Fibroblast of lung (primary cell): ENCODE data around the gene ABCB8. TPM values are rescaled to one million over a fixed set of nuclear protein-coding genes. Genes with fewer than 3 reads are reported as not detected.

Source experiments
- DNase-seq, 2 donors: peaks; one replicate each; pipeline versions ENCODE4 v3.0.0 to v3.0.0-alpha.2; 2010; ENCODE audit warnings: low read depth in 2 of 2
- H2AFZ ChIP-seq: 2 replicates; pipeline ENCODE4 v1.5.1; 2012; ENCODE audit warnings: low read length, control low read depth, inconsistent platforms
- H3K27ac ChIP-seq: 2 replicates; pipeline ENCODE4 v1.5.1; 2011; ENCODE audit warnings: low read length, control low read depth; ENCODE audit not compliant: insufficient read depth
- H3K27me3 ChIP-seq: 2 replicates; pipeline ENCODE4 v1.5.1; 2011; ENCODE audit warnings: mild to moderate bottlenecking, low read length; ENCODE audit not compliant: control insufficient read depth, insufficient read depth
- H3K36me3 ChIP-seq: 2 replicates; pipeline ENCODE4 v1.5.1; 2011; ENCODE audit warnings: low read length; ENCODE audit not compliant: control insufficient read depth, insufficient read depth
- H3K4me1 ChIP-seq: 2 replicates; pipeline ENCODE4 v1.5.1; 2011; ENCODE audit warnings: low read length; ENCODE audit not compliant: control insufficient read depth, insufficient read depth; ENCODE audit errors: extremely low read depth
- H3K4me2 ChIP-seq: 2 replicates; pipeline ENCODE4 v1.5.1; 2011; ENCODE audit warnings: low read length, control low read depth; ENCODE audit not compliant: insufficient read depth; ENCODE audit errors: extremely low read depth
- H3K4me3 ChIP-seq, 4 experiments: fragments of 200-600 bp in 1 of 4; sonication (generic) in 1 of 4; replicated peaks in 1 of 4; 2 replicates each; pipeline ENCODE4 v1.5.1; 2011 to 2016; ENCODE audit warnings: low read length in 4 of 4, low read depth in 3 of 4, mild to moderate bottlenecking in 3 of 4, control low read depth in 2 of 4, inconsistent platforms in 1 of 4, mixed read lengths in 1 of 4; ENCODE audit not compliant: insufficient read depth in 1 of 4; ENCODE audit errors: control extremely low read depth in 1 of 4
- H3K79me2 ChIP-seq: 2 replicates; pipeline ENCODE4 v1.5.1; 2012; ENCODE audit warnings: mild to moderate bottlenecking, low read length, inconsistent platforms; ENCODE audit not compliant: control insufficient read depth, insufficient read depth
- H3K9ac ChIP-seq: 2 replicates; pipeline ENCODE4 v1.5.1; 2011; ENCODE audit warnings: mild to moderate bottlenecking, low read length, control low read depth; ENCODE audit not compliant: insufficient read depth
- H3K9me3 ChIP-seq: 2 replicates; pipeline ENCODE4 v1.5.1; 2012; ENCODE audit warnings: low read depth, low read length; ENCODE audit not compliant: control insufficient read depth, insufficient read depth
- H4K20me1 ChIP-seq: 2 replicates; pipeline ENCODE4 v1.5.1; 2011; ENCODE audit warnings: low read length; ENCODE audit not compliant: control insufficient read depth, insufficient read depth; ENCODE audit errors: extremely low read depth
- EZH2 ChIP-seq: IDR thresholded peaks from 2 replicates; pipeline ENCODE4 v1.5.1; 2012; ENCODE audit warnings: low read length, control low read depth, mild to moderate bottlenecking; ENCODE audit errors: missing control alignments
- polyA plus RNA-seq, 2 donors: library from polyadenylated mRNA; depleted of rRNA in 1 of 2; stranded (reverse) in 1 of 2; unstranded in 1 of 2; fragments of >200 nt; gene quantifications; 2 replicates each; pipeline ENCODE4 v1.2.1, GENCODE V29; 2011 to 2012; ENCODE audit warnings: missing spikeins in 1 of 2
- total RNA-seq: library from RNA; depleted of rRNA; stranded (reverse); fragments of >200 nt; gene quantifications from 2 replicates; pipeline ENCODE4 v1.2.1, GENCODE V29; 2014
- TF ChIP-seq, protein P1 (sequence below), 2 donors: IDR thresholded peaks in 1 of 2; conservative IDR thresholded peaks in 1 of 2; 1 replicate in 1 of 2; 2 replicates in 1 of 2; pipeline ENCODE4 v1.5.1; 2011 to 2012; ENCODE audit warnings: low read length in 2 of 2, control low read depth in 1 of 2, inconsistent platforms in 1 of 2, low read depth in 1 of 2, mild to moderate bottlenecking in 1 of 2

ABCB8 gene
- total and polyA plus RNA-seq, 2 donors (not counting 1 experiment from before 2014, with no cell fraction given) = 12.1 to 20.0 TPM

DNA sequence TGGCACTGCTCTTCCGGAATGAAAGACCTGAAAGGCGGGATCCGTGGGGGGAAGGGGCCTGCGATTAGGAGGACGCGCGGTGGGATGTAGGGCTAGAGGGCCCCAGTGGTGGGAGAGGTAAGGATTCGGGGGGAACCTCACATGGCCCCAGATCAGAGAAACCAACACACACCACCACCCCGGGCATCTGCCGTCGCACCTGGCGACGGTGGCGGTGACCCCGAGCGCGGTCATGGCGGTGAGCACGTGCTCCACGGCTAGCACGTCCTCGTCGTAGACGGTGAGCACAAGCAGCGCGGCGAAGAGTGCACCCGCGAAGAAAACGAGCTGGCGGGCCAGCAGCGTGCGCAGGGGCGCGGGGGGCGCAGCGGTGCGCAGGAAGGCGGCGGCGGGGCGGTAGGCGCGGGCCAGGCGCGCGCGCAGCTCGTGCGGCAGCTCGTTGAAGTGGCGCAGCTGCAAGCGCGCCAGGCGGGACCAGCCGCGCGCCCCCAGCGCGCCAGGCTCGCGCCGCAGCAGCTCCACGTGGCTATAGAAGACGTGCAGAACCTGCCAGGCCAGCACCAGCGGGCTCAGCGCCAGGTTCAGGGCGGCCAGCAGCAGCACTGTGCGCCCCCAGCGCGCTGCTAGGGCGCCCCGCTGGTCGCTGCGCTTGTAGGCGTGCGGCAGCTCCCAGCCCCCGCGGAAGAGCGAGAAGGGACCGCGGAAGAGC is 9.7 kb upstream of the ABCB8 start:
- Histone ChIP-seq H3K4me1 (peaks cover 4% of the 10 kb centered on the region), H3K4me2 (peak overlapping the region; percentile 40), H3K36me3 (no peaks in the 10 kb centered on the region), H3K27me3 (peaks cover 36% of the 10 kb centered on the region), H3K4me3 (peak overlapping the region in 1 of 4 experiments; percentile 14), H3K27ac (no peak overlapping the region), H3K9me3 (no peaks in the 10 kb centered on the region), H2AFZ (no peak overlapping the region), H4K20me1 (no peaks in the 10 kb centered on the region), H3K9ac (peak overlapping the region; percentile 37), H3K79me2 (no peaks in the 10 kb centered on the region)
- DNase-seq = peak in 1 of 2 donors; percentile 38
- TF ChIP-seq, protein P1, sequence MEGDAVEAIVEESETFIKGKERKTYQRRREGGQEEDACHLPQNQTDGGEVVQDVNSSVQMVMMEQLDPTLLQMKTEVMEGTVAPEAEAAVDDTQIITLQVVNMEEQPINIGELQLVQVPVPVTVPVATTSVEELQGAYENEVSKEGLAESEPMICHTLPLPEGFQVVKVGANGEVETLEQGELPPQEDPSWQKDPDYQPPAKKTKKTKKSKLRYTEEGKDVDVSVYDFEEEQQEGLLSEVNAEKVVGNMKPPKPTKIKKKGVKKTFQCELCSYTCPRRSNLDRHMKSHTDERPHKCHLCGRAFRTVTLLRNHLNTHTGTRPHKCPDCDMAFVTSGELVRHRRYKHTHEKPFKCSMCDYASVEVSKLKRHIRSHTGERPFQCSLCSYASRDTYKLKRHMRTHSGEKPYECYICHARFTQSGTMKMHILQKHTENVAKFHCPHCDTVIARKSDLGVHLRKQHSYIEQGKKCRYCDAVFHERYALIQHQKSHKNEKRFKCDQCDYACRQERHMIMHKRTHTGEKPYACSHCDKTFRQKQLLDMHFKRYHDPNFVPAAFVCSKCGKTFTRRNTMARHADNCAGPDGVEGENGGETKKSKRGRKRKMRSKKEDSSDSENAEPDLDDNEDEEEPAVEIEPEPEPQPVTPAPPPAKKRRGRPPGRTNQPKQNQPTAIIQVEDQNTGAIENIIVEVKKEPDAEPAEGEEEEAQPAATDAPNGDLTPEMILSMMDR (conservative IDR thresholded peaks at IDR 0.05 in 1 of 2, IDR thresholded peaks at IDR 0.05 in 1 of 2; ENCODE audit: low read depth in 1 of 2, low read length in 2 of 2) = no peak
- TF ChIP-seq EZH2 = peak; percentile 88

DNA sequence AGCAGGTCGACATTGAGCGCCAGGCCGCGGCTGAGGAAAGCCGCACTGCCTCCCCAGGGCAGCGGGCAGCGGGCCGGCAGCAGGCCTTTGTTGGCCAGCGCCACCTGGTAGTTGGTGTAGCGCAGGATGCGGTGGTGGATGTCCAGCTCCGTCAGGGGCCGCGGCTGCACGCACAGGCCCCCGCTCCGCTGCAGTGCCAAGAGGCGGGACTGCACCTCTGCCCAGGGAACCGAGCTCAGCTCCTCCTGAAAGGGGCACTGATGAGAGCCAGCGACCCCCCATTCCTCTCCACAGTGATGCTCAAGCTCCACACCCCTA is 9.2 kb upstream of the ABCB8 start:
- Histone ChIP-seq H3K27ac (no peak overlapping the region), H3K4me2 (no peak overlapping the region), H3K4me1 (peaks cover 4% of the 10 kb centered on the region), H3K79me2 (no peaks in the 10 kb centered on the region), H2AFZ (no peak overlapping the region), H3K27me3 (peaks cover 36% of the 10 kb centered on the region), H4K20me1 (no peaks in the 10 kb centered on the region), H3K9ac (no peak overlapping the region), H3K4me3 (no peak overlapping the region), H3K36me3 (no peaks in the 10 kb centered on the region), H3K9me3 (no peaks in the 10 kb centered on the region)
- DNase-seq = no peak
- TF ChIP-seq, protein P1 (conservative IDR thresholded peaks at IDR 0.05 in 1 of 2, IDR thresholded peaks at IDR 0.05 in 1 of 2; ENCODE audit: low read depth in 1 of 2, low read length in 2 of 2) = no peak
- TF ChIP-seq EZH2 = peak; percentile 29

DNA sequence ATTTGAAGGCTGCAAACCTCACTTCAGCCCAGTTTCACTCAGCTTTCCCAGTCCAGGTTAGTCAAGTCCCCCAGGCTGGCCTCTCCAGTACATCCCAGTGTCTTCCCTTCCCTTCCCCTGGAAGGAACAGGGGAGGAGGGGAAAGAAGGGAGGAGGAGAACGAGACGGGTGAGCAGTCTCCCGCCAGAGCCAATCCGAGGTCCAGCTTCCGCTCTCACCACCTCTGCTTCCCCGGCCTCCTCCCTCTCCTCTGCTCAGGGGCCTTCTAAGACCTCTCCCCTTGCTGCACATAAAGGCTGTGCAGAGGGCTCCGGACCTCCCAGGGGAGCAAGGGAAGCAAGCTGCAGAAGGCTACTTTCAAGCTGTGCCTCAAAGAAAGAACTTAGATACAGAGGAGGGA is 8.0 kb upstream of the ABCB8 start:
- Histone ChIP-seq H3K4me3 (no peak overlapping the region), H2AFZ (no peak overlapping the region), H4K20me1 (no peaks in the 10 kb centered on the region), H3K9ac (no peak overlapping the region), H3K4me1 (peaks cover 4% of the 10 kb centered on the region), H3K27me3 (peaks cover 39% of the 10 kb centered on the region), H3K36me3 (no peaks in the 10 kb centered on the region), H3K27ac (no peak overlapping the region), H3K79me2 (no peaks in the 10 kb centered on the region), H3K9me3 (no peaks in the 10 kb centered on the region), H3K4me2 (no peak overlapping the region)
- no peak for DNase-seq
- TF ChIP-seq, protein P1 (conservative IDR thresholded peaks at IDR 0.05 in 1 of 2, IDR thresholded peaks at IDR 0.05 in 1 of 2; ENCODE audit: low read depth in 1 of 2, low read length in 2 of 2) = no peak
- TF ChIP-seq EZH2 = no peak
